ENCODE data around the gene INHBA.

The INHBA gene

DNA sequence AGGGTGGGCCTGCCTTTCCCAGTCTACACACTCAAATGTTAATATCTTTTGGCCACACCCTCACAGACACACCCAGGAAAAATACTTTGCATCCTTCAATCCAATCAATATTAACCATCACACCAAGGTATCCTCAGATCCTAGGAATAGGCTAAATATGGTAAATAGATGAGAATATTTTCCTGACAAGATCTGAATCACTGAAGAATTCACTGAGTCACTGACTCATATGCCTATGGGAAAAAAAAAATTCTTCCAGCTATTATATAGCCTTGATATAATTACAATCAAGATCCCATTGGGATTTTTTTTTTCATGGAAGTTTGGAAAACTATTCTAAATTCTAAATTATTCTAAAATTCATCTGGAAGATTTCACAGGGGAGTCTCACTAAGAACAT lies 65.8 kb downstream of the INHBA start:
- Histone ChIP-seq H3K4me3 (ENCODE audit: low read length) (no peak overlapping the region), H3K9me3 (replicated peaks; ENCODE audit: low read length) (no peaks in the 10 kb centered on the region), H3K4me2 (ENCODE audit: low read length) (no peak overlapping the region), H3K9ac (ENCODE audit: low read depth, low read length) (no peak overlapping the region), H3K27me3 (ENCODE audit: control insufficient read depth, insufficient read depth, low read length) (no peaks in the 10 kb centered on the region), H3K4me1 (ENCODE audit: control insufficient read depth, insufficient read depth, low read length) (peaks cover 2% of the 10 kb centered on the region), H3K36me3 (ENCODE audit: insufficient read depth, low read length) (no peaks in the 10 kb centered on the region)

Data from skeletal muscle satellite cell (primary cell).